GM19023 (cell line): ENCODE data around the gene OSGIN1.
A peak's percentile ranks its signal among the peaks of the same experiment; 100 is the strongest.

Experiments used
- ATAC-seq: cut with Tn5 transposase; IDR thresholded peaks from one replicate; pipeline ENCODE4 v1.9.1; 2021; ENCODE audit warnings: mild to moderate bottlenecking, moderate library complexity; ENCODE audit not compliant: unreplicated experiment

Gene OSGIN1

DNA sequence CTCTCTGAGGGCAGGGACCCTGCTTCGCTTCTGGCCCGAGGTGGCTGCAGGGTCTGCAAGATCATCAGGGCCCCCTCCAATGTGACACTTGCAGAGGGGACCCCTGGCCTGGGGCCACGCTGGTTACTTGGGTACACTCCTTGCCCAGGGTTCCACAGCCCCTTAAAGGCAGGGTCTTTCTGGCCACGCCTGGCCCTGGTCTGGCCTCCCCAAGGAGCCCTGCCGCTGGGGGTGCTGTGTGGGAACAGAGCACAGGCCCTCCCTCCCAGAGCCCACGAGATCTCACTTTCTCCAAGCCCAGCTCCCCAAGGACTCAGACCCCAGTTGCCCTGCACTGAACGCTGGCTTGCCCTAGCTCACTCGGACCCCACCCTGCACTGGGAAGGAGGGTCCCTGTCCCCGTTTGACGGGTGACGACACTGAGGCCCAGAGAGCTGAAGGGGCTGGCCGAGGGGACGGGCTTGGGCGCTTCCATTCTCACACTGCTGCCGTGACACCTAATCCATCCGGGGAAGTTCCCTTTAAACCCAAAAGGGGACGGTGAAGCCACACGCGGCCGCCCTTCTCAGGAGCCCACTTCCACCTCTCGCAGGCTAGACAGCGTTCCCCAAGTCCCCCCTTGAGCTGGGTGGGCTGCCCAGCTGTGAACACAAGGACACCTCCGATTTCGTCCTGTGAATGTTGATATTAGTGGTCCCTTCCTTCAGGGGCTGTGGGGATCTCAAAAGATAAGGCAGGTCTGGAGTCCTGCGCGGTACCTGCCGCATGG, 26.9 kb upstream of the OSGIN1 start:
- ATAC-seq, result no peak

DNA sequence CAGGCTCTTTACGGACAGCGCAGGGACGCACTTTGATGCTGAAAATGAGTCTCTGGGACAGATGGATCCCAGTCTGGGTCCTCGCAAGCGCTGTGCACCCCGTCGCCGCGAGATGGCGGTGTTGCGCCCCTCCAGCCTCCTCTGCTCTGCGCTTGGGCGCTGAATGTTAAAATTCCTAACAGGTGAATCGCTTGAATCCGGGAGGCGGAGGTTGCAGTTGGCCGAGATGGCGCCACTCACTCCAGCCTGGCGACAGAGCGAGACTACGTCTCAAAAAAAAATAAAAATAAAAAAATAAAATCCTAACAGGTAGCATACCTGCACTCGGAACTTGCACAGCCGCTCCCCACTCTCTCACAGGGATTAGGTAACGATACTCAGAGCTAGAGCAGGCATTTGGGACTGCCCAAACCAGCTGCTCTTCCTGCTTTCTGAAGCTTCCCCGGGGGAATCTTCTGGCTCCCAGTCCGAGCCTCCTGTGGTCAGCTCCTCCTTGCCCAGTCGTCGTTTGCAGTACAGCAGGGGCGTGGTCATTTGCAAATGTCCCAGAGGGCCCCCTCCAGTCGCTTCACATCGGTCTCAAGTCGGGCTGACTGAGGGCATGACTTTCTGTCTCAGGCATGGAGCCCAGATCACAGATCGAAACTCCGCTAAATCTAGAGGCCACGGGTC, 26.2 kb upstream of the OSGIN1 start:
- ATAC-seq, result peak; percentile 79

DNA sequence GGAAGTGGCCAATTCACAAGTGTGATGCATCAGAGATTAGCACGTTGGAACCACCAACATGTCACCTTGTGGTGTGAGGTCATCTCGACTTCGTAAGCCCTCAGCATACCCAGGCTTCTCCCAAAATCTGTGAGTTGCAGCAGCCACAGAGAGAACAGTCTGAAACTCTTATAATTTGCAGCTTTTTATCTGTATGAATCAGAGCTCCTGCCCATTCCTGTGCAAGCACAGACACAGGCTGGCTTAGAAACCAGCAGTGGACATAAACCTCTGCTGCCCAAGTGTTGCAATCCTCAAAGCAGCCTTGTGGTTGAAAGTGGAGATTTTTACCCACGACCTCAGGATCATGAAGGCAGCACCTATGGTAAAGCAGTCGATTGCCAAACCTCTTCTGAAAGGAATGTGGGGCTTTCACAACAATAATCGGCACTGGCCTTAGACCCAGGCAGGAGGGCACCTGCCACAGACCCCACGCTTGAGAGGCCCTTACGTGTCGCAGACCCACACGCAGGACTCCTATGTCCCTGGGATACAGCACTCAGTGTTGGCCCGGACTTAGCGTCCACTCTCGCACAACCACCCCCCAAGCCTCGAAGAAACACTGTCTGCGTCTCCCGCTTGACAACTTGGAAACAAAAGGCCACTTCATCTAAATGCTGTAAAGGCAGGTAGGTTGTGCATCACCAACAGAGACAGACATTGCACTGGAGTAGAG, 24.5 kb upstream of the OSGIN1 start:
- ATAC-seq, result no peak

DNA sequence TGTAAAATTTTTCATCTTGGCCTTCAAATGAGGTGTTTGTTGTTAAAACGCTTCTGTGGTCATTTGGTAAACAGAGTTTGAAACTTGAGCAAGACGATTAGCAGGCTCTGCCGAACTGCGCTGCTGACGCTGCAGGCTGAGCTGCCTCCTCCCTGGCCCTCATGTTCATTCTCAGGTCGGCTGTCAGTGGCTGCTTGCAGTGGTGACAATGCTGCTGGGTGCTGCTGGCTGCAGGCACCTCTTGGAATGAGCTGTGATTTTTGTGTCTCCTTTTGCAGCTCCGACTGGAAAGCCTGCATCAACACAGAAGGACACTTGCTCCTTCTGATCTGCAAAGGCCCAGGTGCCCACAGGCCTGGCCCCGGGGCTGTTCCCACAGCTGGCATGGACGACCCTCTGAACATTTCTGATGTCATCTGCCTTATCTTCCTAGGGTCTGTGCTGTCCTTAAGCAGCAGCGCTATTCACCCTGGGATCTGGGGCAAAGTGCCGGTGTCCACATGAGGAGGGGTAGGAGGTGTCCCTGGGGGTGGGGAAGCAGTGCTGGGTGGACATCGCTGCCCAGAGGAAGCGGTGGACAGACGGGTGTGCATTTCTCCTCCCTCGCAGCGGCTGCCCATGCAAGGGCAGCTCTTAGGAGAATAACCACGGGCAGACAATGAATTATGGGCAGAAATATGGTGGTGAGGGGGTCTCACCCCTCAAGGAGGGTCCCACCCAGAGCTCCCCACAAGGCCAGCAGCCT, 23.1 kb upstream of the OSGIN1 start:
- no peak for ATAC-seq

DNA sequence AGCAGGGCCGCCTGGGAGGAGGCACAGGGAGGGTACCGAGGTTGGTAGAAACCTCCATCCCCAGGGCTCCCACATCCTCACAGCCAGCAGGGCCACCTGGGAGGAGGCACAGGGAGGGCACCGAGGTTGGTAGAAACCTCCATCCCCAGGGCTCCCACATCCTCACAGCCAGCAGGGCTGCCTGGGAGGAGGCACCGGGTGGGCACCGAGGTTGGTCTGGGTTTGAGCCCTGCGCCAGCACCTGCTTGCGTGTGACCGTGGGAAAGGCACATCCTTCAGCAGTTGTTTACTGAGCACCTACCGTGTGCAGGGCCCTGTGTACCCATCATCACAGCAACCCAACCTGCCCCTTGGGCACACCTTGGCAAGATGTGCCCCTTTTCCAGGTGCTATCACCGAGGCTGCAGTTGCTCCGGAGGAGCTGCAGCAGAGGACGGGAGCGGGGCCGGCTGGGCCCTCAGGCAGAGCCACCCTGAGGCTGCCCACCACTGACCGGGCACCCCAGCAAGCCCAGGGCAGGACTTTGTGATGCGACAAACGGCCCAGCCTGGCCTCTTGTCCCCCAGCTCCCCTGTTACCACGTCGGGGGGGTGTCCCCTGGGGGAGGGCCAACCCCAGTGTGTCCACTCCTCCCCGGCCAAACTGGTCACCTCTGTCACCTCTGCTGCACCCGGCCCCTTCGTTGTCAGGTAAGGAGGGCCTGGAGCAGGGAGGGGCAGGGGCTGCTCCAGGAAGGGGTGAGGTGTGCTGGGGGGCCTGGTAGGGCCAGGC, 22.1 kb upstream of the OSGIN1 start:
- ATAC-seq, result no peak

DNA sequence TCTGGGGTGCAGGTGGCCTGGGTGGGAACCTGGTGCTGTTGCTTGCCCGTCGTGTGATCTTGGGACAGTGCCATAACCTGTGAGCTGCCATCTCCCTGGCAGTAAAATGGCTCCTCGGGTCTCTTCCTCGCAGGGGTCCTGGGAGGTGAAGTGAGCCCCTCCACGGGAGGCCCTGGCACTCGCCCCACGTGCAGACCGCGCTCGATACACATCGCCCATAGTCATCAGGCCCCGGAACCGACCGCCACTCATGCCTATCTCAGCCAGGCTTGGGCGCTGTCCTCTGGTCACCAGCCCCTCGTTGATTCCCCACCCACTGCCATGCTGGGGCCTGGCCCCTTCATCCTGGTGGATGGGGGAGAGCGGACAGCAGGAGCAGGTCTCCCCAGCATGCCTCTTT, 21.5 kb upstream of the OSGIN1 start:
- no peak for ATAC-seq

DNA sequence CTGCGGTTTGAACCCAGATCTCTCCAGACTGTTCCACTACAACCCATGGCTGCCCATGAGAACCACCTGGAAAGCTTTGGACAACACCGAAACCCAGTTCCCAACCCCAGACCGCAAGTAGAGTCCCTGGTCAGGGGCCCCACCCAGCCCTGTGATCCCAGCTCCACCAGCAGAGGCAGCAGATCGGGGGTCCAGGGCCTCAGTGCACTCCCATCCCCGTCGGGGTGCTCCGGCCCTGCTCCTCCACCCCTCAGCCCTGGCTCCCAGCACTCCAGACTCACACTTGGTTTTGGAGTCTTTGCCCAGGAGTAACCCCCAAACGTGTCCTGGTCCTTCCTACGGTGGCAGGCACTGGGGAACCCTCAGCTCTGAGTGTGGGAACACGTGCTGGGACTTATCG, 20.7 kb upstream of the OSGIN1 start:
- ATAC-seq, result no peak

DNA sequence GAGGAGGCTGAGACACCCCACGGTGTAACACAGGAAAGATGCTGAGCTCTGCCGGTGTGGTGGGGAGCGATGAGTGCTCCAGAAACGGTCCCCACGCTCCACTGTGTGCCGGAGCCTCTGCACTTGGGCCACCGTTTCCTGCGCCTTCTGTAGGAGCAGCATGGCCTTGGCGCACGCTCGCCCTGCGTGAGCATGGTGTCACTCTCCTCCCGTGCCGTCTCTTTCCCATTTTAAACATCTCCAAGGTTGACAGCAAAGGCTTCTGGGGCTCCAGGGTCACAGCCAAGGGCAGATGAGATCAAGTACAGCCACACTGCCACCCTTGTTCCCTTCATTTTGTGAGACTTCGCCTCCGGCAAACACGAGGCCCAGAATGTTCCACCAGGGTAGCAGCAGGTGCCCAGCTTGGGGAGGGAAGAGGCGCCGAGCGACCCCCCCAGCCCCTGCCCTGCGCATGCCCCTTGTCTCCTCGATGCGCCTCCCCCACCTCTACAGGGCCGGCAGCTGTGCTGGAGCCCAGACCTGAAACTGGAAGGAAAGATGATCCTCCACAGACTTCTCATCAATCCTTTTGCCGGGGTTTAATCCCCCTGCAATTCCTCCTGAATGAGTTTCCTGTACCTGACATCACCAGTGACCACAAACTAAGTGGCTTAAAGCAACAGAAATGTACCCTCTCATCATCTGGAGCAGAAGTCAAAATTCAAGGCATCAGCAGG, 19.9 kb upstream of the OSGIN1 start:
- ATAC-seq, result no peak

DNA sequence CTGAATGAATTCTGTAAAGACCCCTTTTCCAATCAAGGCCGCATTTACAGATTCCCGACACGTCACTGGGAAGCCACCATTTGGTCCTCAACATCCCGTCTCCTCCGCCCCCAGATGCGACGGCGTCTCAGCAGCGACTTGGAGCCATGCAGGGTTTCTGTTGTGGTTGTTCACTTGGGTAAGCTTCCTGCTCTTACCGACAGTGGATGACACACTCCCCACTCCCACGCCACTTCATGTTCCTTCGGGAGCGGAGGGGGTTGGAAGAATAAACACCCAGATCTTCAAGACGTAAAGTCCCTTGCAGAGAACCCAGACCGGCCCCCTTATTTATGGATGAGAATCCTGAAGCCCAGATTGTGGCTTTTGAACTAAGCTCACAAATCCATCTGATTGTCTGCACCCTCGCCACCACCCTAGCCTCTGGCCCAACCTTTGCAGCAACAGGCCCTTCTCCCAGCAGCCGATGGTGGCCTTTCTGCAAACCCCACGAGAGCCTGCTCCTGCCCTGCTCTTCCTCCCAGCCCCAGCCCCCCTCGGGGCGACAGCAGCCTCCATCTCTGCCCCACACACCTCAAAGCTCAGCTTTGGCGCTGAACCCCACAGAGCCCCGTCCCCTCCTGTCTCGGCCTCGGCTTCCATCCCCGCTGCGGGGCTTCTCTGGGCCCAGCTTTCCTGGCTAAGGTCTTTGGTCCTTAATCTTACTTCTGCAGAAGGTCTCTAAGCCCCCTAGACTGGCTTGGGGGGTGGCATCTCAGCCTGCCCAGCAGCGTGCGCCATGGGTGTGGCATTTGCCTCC, 19.0 kb upstream of the OSGIN1 start:
- no peak for ATAC-seq

DNA sequence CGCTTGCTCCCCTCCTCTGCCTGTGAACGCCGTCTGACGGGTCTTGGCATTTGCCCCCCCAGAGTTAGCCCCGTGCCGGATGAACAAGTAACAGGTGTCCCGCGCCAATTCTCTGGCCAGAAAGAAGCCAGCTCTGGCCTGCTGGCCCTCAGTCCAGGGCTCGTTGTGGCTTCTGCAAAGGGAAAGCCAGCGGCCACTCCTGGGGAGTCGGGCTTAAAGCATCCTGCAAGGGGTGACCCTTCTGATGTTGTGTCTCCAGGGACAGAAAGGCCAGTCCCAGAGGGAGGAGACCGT, 18.4 kb upstream of the OSGIN1 start:
- no peak for ATAC-seq

DNA sequence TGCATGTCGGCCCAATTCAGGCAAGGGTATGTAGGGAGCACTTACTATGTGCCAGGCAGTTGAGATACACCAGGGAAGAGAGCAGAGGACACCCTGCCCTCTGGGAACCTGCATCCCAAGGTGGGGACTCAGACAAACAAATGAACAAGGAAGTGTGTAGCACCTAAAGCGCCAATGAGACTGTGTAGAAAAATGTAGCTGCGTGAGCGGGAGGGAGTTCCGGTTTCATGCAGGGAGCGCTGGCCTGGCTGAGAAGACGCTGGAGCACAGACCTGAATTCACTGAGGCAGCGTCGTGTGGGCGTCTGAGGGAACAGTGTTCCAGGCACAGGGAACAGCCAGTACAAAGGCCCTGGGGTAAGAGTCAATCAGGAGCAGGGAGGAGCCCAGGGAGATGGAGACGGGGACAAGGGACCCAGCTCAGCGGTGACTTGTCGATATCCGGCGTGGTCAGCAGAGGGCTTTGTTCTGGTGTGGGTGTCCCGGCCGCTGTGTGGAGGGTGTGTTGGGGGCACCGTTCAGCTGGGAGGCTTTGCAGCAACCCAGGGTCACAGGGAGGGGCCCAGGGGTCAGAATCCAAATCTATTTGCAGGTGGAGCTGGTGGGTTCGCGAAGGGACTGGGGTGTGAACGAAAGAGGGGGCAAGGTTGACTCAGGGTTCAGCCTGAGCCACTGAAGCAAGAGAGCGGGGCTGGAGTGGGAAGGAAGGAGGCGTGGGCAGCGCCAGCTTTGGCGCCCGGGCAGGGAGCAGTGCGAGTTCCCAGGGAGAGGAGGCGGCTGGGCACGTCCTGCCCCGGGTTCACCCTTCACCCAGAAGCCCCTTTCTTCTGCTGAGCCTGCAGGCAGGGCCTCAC, 17.8 kb upstream of the OSGIN1 start:
- no peak for ATAC-seq

DNA sequence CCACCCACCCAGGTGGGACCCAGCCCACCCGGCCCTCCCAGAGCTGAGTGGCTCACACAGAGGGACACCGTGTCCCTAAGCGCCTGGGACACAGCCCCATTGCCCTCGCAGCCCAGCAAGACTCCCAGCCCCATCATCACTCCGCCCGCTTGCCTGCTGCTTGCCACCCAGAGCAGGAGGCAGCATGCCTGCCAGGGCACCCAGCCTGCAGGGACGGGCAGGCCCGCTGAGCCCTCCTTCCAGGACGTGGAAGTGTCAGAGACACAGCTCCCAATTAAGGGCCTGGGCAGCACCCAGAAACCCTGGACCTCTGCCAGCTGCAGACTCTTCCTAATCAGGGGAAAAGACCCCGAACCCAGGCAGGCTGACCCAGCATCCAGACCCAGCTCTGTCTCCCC, 17.2 kb upstream of the OSGIN1 start:
- no peak for ATAC-seq

DNA sequence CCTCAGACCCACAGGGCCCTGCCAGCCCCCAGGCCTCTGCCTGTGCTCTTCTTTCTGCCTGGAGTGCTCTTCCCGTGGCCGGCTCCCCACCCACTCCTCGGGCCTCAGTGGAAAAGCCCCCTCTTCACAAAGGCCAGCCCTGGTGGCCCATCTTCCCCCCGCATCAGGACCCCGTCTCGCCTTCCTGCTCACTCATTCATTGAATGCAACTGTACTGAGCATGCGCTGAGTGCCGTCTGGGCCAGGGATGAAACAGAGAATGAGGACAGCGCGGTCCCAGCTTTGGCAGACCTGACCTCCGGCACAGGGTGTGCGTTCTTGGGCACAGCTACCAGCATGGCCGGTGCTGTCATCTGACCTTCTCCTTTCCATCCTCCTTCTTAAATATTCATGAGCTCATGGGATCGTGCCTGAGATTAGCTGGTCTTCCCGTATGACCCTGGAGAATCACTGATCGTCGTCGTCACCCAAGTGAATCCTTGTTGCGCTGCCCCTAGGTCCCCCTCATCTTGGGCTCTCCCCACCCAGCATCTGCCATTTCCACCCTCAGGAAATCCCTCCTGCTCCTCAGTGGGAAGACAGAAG, 16.4 kb upstream of the OSGIN1 start:
- no peak for ATAC-seq

DNA sequence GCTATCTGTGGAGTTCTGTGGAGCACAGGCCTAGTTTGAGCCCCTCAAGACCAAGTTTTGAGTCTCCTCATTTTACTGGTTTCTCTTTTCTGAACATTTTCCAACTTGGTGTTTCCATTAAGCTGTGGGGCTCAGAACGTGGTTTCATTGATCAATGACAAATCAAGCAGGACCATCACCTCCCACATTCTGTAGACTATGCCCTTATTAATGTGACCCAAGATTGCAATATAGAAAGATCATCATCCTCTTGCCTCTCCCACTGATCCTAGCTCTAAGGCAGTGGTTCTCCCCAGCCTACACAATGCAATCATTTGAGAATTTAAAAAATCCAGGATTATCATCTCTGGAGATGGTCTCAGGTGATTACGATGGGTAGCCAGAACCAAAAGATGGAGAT, 15.8 kb upstream of the OSGIN1 start:
- no peak for ATAC-seq

DNA sequence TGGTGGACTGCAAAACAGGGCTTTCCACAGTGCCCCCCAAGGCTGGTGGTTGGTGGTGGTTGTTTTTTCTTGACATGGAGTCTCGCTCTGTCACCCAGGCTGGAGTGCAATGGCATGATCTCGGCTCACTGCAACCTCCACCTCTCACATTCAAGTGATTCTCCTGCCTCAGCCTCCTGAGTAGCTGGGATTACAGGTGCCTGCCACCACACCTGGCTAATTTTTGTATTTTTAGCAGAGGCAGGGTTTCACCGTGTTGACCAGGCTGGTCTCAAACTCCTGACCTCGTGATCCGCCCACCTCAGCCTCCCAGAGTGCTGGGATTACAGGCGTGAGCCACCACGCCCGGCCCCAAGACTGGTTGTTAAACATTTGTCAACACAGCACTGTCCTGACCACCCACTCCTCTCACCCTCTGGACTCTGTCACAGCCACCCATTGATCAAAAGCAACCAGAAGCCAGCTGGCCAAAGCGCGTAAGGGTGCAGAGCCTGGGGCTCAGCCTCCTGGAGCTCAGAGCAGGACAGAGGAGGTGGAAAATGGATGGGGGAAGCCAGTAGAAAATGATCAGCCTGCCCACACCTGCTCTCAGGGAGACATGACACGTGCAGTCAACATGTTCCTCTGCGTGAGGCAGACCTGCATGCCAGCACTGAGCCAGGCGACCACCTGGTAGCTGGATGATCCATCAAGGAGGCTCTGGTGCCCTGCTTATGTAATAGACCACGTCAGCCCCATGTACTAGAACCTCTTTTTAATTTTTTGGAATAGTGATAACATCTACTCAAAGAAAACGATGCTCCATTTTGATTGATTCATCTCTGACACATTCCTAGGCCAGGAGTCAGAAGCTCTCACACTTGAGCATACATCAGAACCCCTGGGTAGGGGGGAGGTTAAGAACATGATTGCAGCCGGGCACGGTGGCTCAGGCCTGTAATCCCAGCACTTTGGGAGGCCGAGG, 14.8 kb upstream of the OSGIN1 start:
- ATAC-seq, result no peak

DNA sequence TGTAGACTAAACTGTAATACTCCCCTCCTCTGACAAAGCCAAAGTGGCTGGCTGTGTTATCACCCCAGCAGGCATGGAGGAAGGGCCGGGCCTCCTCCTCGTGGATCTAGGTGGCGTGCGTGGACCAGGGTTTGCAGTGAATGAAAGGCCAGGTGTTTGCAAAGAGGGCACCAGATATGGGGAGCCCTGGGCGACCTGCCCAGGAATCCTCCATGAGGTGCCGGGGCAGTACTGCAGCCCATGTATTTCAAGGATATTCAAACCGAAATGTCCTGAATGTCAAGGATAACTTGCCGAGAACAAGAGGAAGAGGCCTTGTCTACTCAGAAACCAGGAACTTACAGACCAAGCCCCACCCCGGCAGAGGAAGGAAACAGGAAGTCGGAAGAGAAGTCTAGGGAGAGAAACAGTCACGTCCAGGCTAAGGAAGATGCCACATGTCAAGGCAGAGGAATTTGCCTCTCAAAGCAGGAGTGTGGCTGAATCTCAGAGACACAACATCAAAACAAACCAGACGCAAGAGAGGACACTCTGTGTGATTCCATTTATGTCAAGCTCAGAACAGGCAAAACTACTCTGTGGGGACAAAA, 13.7 kb upstream of the OSGIN1 start:
- ATAC-seq, result no peak

DNA sequence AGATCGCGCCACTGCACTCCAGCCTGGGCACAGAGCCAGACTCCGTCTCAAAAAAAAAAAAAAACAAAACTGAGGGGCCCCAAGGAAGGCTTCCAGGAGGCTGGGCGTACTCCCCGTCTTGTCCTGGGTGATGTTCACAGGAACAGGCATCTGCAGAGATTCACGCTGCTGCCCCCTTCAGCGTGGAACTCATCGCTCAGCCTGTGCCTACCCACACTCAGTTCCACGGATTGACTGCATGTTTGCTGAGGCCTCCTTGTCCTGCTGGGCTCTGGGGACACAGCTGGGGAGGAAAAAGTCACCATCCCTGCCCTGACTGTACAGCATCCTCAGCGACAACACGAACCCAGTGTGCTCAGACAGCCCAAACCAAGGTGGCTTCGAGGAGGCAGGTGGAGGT, 12.9 kb upstream of the OSGIN1 start:
- ATAC-seq, result no peak
